Measurements from ENCODE around the gene PHLDB2. TPM values are rescaled to one million over a fixed set of nuclear protein-coding genes. Genes with fewer than 3 reads are reported as not detected.

PHLDB2 gene
- total and polyA plus RNA-seq, 10 of the 15 experiments (the other 5 are each of a cell fraction or from before 2014, with no cell fraction given): 0.03 to 0.67 (median 0.40) TPM

- Histone ChIP-seq H2AFZ (ENCODE audit: control insufficient read depth, low read depth, low read length) (no peak overlapping the region), H4K20me1 (ENCODE audit: control insufficient read depth, insufficient read depth) (no peaks in the 10 kb centered on the region), H3K36me3 (ENCODE audit: control insufficient read depth in 2 of 2, insufficient read depth in 2 of 2, low read length in 1 of 2) (no peaks in the 10 kb centered on the region), H3K27ac (ENCODE audit: control insufficient read depth, insufficient read depth) (no peak overlapping the region), H3K27me3 (replicated peaks in 1 of 2; ENCODE audit: control insufficient read depth in 2 of 2, insufficient read depth in 2 of 2, low read length in 1 of 2) (no peaks in the 10 kb centered on the region), H3K79me2 (ENCODE audit: control insufficient read depth, insufficient read depth, low read length) (no peaks in the 10 kb centered on the region), H3K9ac (ENCODE audit: control insufficient read depth, insufficient read depth, low read length) (no peak overlapping the region), H3K4me2 (ENCODE audit: control insufficient read depth, insufficient read depth) (no peak overlapping the region), H3K9me3 (replicated peaks; ENCODE audit: control insufficient read depth, insufficient read depth, low read length) (no peaks in the 10 kb centered on the region), H3K4me3 (no peak overlapping the region), H3K4me1 (ENCODE audit: control insufficient read depth, insufficient read depth, low read length) (no peaks in the 10 kb centered on the region)
- WGBS (ENCODE audit: insufficient coverage, insufficient replicate concordance, low lambda C conversion rate, missing lambda C conversion rate): 51% methylated on average over 2 of the region's 2 CpGs
- no TSS peak for BruUV-seq (replicated peaks)
- intact Hi-C loops (cut with micrococcal nuclease; ENCODE audit: unreplicated experiment) (no loop called here), in situ Hi-C loops (cut with MboI) (no loop called here)
- ChIA-PET CTCF (interaction anchor here (0.6 to 1.9 kb wide), 2 partner anchors 18 to 168 kb away, joined by 4 to 5 read pairs; no protein-coding TSS in a partner anchor), SMC1A (ENCODE audit: uncharacterized antibody, unreplicated experiment) (interaction anchor here (0.7 to 1.3 kb wide), 3 partner anchors 25 to 1407 kb away, joined by 3 to 4 read pairs (median 3); no protein-coding TSS in a partner anchor), POLR2A (no interaction called here), RAD21 (ENCODE audit: unreplicated experiment) (no interaction called here)
- FAIRE-seq: no peak
- no peak for DNase-seq (ENCODE audit: low read depth, low spot score)
- no peak for ATAC-seq
- TF ChIP-seq, protein P1, sequence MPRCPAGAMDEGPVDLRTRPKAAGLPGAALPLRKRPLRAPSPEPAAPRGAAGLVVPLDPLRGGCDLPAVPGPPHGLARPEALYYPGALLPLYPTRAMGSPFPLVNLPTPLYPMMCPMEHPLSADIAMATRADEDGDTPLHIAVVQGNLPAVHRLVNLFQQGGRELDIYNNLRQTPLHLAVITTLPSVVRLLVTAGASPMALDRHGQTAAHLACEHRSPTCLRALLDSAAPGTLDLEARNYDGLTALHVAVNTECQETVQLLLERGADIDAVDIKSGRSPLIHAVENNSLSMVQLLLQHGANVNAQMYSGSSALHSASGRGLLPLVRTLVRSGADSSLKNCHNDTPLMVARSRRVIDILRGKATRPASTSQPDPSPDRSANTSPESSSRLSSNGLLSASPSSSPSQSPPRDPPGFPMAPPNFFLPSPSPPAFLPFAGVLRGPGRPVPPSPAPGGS (IDR thresholded peaks at IDR 0.05; ENCODE audit: borderline replicate concordance, insufficient read depth, low read depth, low read length, poor library complexity, severe bottlenecking): no peak
- TF ChIP-seq MYC (IDR thresholded peaks at IDR 0.05; ENCODE audit: insufficient read depth, insufficient read length, insufficient replicate concordance, low read length, severe bottlenecking): no peak
- TF ChIP-seq POLR2AphosphoS2 (IDR thresholded peaks at IDR 0.05; ENCODE audit: low read depth, low read length): no peak
- TF ChIP-seq YBX1 (IDR thresholded peaks at IDR 0.05): no peak
- no peak for TF ChIP-seq ETV6 (conservative IDR thresholded peaks at IDR 0.05 in 1 of 2, IDR thresholded peaks at IDR 0.05 in 1 of 2; ENCODE audit: borderline replicate concordance in 1 of 2, low read depth in 1 of 2)
- TF ChIP-seq, protein P2, sequence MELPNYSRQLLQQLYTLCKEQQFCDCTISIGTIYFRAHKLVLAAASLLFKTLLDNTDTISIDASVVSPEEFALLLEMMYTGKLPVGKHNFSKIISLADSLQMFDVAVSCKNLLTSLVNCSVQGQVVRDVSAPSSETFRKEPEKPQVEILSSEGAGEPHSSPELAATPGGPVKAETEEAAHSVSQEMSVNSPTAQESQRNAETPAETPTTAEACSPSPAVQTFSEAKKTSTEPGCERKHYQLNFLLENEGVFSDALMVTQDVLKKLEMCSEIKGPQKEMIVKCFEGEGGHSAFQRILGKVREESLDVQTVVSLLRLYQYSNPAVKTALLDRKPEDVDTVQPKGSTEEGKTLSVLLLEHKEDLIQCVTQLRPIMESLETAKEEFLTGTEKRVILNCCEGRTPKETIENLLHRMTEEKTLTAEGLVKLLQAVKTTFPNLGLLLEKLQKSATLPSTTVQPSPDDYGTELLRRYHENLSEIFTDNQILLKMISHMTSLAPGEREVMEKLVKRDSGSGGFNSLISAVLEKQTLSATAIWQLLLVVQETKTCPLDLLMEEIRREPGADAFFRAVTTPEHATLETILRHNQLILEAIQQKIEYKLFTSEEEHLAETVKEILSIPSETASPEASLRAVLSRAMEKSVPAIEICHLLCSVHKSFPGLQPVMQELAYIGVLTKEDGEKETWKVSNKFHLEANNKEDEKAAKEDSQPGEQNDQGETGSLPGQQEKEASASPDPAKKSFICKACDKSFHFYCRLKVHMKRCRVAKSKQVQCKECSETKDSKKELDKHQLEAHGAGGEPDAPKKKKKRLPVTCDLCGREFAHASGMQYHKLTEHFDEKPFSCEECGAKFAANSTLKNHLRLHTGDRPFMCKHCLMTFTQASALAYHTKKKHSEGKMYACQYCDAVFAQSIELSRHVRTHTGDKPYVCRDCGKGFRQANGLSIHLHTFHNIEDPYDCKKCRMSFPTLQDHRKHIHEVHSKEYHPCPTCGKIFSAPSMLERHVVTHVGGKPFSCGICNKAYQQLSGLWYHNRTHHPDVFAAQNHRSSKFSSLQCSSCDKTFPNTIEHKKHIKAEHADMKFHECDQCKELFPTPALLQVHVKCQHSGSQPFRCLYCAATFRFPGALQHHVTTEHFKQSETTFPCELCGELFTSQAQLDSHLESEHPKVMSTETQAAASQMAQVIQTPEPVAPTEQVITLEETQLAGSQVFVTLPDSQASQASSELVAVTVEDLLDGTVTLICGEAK (IDR thresholded peaks at IDR 0.05; ENCODE audit: borderline replicate concordance): no peak
- TF ChIP-seq PAX8 (IDR thresholded peaks at IDR 0.05): no peak
- TF ChIP-seq, protein P3, sequence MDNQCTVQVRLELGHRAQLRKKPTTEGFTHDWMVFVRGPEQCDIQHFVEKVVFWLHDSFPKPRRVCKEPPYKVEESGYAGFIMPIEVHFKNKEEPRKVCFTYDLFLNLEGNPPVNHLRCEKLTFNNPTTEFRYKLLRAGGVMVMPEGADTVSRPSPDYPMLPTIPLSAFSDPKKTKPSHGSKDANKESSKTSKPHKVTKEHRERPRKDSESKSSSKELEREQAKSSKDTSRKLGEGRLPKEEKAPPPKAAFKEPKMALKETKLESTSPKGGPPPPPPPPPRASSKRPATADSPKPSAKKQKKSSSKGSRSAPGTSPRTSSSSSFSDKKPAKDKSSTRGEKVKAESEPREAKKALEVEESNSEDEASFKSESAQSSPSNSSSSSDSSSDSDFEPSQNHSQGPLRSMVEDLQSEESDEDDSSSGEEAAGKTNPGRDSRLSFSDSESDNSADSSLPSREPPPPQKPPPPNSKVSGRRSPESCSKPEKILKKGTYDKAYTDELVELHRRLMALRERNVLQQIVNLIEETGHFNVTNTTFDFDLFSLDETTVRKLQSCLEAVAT (IDR thresholded peaks at IDR 0.05): no peak
- no peak for TF ChIP-seq SP1 (IDR thresholded peaks at IDR 0.05; ENCODE audit: low read depth, low read length)
- TF ChIP-seq HCFC1 (IDR thresholded peaks at IDR 0.05; ENCODE audit: low read length): no peak
- TF ChIP-seq RFX5 (IDR thresholded peaks at IDR 0.05; ENCODE audit: low read depth, low read length): no peak
- no peak for TF ChIP-seq RUNX3 (IDR thresholded peaks at IDR 0.05; ENCODE audit: low read length)
- TF ChIP-seq EED (IDR thresholded peaks at IDR 0.05; ENCODE audit: low read depth): no peak
- TF ChIP-seq IRF3 (IDR thresholded peaks at IDR 0.05): no peak
- no peak for TF ChIP-seq CBX3 (IDR thresholded peaks at IDR 0.05; ENCODE audit: borderline replicate concordance, low read depth)
Measured at GRCh38 chr3:111929484-111929883, 70.4 kb downstream of the PHLDB2 start.
